HCT116 (cell line): ENCODE measurements around the gene SPRED2.

Experiments
- CBX3 ChIP-seq: IDR thresholded peaks from 2 replicates; pipeline ENCODE4 v1.6.1; 2012; ENCODE audit warnings: low read depth
- CEBPB ChIP-seq: IDR thresholded peaks from 2 replicates; pipeline ENCODE4 v1.6.1; 2012; ENCODE audit warnings: low read depth
- EGR1 ChIP-seq: IDR thresholded peaks from 2 replicates; pipeline ENCODE4 v1.6.1; 2012; ENCODE audit warnings: low read depth
- EZH2phosphoT487 ChIP-seq: fragments of 200-600 bp; IDR thresholded peaks from 2 replicates; pipeline ENCODE4 v1.6.1; 2018; ENCODE audit warnings: antibody characterized with exemption, borderline replicate concordance
- FOSL1 ChIP-seq: IDR thresholded peaks from 2 replicates; pipeline ENCODE4 v1.6.1; 2012; ENCODE audit warnings: low read depth
- POLR2A ChIP-seq: IDR thresholded peaks from 2 replicates; pipeline ENCODE4 v1.7.0; 2011; ENCODE audit warnings: borderline replicate concordance; ENCODE audit not compliant: insufficient read depth, insufficient read length; ENCODE audit errors: extremely low read depth
- RAD21 ChIP-seq: IDR thresholded peaks from 2 replicates; pipeline ENCODE4 v1.6.1; 2012; ENCODE audit warnings: low read depth, mild to moderate bottlenecking
- SP1 ChIP-seq: IDR thresholded peaks from 2 replicates; pipeline ENCODE4 v1.6.1; 2012; ENCODE audit warnings: low read depth
- TF ChIP-seq, protein P1 (sequence below), 3 experiments: fragments of 200-600 bp in 1 of 3; sonication (generic) in 1 of 3; IDR thresholded peaks in 2 of 3; conservative IDR thresholded peaks in 1 of 3; 2 replicates each; pipeline ENCODE4 v1.5.1; 2012 to 2017; ENCODE audit warnings: low read depth in 2 of 3, low read length in 2 of 3, antibody characterized with exemption in 1 of 3, borderline replicate concordance in 1 of 3, control low read depth in 1 of 3, mild to moderate bottlenecking in 1 of 3, mixed read lengths in 1 of 3, mixed run types in 1 of 3, moderate library complexity in 1 of 3; ENCODE audit not compliant: insufficient read depth in 1 of 3
- TF ChIP-seq, protein P2 (sequence below): IDR thresholded peaks from 2 replicates; pipeline ENCODE4 v1.6.1; 2011; ENCODE audit warnings: mild to moderate bottlenecking, low read length, moderate library complexity; ENCODE audit not compliant: insufficient replicate concordance; ENCODE audit errors: extremely low read depth

DNA sequence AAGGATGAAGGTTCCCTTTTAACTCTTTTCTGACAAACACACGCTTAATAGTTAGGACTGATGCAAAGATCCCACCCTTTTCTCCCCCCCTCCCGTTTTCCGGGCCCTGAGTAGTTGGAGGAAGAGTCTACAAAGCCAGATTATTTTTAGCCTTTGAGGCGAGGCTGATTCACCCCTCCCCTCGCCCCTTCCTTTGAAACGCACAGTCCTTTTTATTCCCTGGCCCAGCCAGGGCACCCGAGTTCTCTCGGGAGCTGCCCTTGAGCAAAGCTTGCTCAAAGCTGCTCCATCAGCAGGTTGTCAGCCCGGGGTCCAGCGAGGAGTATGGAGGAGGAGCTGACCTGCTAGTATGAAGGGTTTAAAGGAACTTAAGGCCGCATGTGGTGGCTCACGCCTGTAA, 47.1 kb upstream of the SPRED2 start:
- TF ChIP-seq SP1 (no peak), EGR1 (no peak), CEBPB (no peak), POLR2A (no peak), CBX3 (no peak), EZH2phosphoT487 (no peak), FOSL1 (no peak), RAD21 (no peak)
- TF ChIP-seq, protein P1, sequence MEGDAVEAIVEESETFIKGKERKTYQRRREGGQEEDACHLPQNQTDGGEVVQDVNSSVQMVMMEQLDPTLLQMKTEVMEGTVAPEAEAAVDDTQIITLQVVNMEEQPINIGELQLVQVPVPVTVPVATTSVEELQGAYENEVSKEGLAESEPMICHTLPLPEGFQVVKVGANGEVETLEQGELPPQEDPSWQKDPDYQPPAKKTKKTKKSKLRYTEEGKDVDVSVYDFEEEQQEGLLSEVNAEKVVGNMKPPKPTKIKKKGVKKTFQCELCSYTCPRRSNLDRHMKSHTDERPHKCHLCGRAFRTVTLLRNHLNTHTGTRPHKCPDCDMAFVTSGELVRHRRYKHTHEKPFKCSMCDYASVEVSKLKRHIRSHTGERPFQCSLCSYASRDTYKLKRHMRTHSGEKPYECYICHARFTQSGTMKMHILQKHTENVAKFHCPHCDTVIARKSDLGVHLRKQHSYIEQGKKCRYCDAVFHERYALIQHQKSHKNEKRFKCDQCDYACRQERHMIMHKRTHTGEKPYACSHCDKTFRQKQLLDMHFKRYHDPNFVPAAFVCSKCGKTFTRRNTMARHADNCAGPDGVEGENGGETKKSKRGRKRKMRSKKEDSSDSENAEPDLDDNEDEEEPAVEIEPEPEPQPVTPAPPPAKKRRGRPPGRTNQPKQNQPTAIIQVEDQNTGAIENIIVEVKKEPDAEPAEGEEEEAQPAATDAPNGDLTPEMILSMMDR (IDR thresholded peaks at IDR 0.05 in 2 of 3, conservative IDR thresholded peaks at IDR 0.05 in 1 of 3; ENCODE audit: borderline replicate concordance in 1 of 3, insufficient read depth in 1 of 3, low read depth in 2 of 3, low read length in 2 of 3) = no peak
- TF ChIP-seq, protein P2, sequence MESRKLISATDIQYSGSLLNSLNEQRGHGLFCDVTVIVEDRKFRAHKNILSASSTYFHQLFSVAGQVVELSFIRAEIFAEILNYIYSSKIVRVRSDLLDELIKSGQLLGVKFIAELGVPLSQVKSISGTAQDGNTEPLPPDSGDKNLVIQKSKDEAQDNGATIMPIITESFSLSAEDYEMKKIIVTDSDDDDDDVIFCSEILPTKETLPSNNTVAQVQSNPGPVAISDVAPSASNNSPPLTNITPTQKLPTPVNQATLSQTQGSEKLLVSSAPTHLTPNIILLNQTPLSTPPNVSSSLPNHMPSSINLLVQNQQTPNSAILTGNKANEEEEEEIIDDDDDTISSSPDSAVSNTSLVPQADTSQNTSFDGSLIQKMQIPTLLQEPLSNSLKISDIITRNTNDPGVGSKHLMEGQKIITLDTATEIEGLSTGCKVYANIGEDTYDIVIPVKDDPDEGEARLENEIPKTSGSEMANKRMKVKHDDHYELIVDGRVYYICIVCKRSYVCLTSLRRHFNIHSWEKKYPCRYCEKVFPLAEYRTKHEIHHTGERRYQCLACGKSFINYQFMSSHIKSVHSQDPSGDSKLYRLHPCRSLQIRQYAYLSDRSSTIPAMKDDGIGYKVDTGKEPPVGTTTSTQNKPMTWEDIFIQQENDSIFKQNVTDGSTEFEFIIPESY = no peak
